HEK293T (cell line): ENCODE data around the gene SEC11A.

ENCODE experiments used
- ARNT ChIP-seq: fragments of 450-650 bp; IDR thresholded peaks from 2 replicates; pipeline ENCODE4 v1.6.1; 2017; ENCODE audit warnings: mild to moderate bottlenecking
- BHLHE40 ChIP-seq: fragments of 450-650 bp; IDR thresholded peaks from 2 replicates; pipeline ENCODE4 v1.6.1; 2016; ENCODE audit warnings: mild to moderate bottlenecking, moderate library complexity, borderline replicate concordance
- ELF4 ChIP-seq: fragments of 450-650 bp; IDR thresholded peaks from 2 replicates; pipeline ENCODE4 v1.6.1; 2017; ENCODE audit warnings: antibody characterized with exemption
- FOXK2 ChIP-seq: fragments of 450-650 bp; IDR thresholded peaks from 2 replicates; pipeline ENCODE4 v1.6.1; 2016; ENCODE audit warnings: mild to moderate bottlenecking
- FOXM1 ChIP-seq: fragments of 450-650 bp; IDR thresholded peaks from 2 replicates; pipeline ENCODE4 v1.6.1; 2017; ENCODE audit warnings: mild to moderate bottlenecking, borderline replicate concordance
- HDGF ChIP-seq: fragments of 450-650 bp; IDR thresholded peaks from 2 replicates; pipeline ENCODE4 v1.6.1; 2017; ENCODE audit warnings: antibody characterized with exemption, borderline replicate concordance
- NFRKB ChIP-seq: fragments of 450-650 bp; IDR thresholded peaks from 2 replicates; pipeline ENCODE4 v1.6.1; 2016; ENCODE audit warnings: mild to moderate bottlenecking, moderate library complexity
- PKNOX1 ChIP-seq: fragments of 450-650 bp; IDR thresholded peaks from 2 replicates; pipeline ENCODE4 v1.6.1; 2016
- SP1 ChIP-seq: fragments of 450-650 bp; IDR thresholded peaks from 2 replicates; pipeline ENCODE4 v1.6.1; 2017
- SUZ12 ChIP-seq: fragments of 450-650 bp; IDR thresholded peaks from 2 replicates; pipeline ENCODE4 v1.6.1; 2016; ENCODE audit warnings: mild to moderate bottlenecking
- ZNF384 ChIP-seq: fragments of 450-650 bp; IDR thresholded peaks from 2 replicates; pipeline ENCODE4 v1.6.1; 2016

DNA sequence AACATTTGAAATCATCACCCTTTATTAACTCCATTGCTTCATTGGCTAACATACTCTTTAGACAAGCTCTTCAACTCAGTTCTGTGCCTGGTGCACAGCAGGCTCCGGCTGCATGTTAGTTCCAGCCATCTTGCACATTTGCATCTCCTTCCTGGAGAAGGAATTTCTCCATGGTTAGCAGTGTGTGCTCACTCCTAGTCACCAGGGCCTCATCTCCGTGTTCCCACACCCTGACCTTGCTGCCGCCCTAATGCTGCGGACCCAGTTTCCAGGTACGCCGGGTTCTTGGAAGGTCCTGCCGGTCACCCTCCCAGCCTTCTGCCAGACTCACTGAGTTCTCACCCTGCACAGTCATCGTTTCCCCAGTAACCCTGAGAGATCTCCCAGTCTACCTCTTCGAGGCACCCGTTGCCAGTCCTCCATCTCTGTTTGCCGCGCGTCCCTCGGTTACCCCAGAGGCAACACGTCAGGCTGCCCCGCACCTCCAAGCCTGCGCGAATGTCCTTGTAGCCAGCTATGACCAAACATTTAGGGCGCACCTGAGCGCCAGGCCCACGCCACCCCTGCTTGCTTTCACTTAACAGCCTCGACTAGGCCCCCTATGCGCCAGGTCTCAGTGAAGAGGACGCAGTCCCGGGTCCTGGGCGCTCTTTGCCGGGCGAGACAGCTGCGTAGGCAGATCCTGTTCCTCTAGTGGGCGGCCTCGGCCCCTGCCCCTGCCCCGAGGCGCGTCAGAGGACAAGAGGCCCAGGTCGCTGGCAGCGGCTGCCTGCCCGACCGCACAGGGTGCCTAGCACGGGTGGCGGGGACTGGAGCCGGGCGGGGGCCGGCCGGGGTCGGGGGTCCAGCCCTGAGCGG is 31.7 kb upstream of the SEC11A start:
- TF ChIP-seq NFRKB (no peak), PKNOX1 (no peak), SP1 (no peak), ARNT (no peak), SUZ12 (no peak), ZNF384 (no peak), FOXM1 (no peak), FOXK2 (no peak), ELF4 (no peak), HDGF (no peak), BHLHE40 (no peak)
